ENCODE measurements around the gene MUC6.
"Not testable (repeated sequence)": the region's sequence is repeated elsewhere in the genome, so short reads cannot be mapped to it uniquely, and the experiment has no call there.

Gene MUC6

GRCh38 chr11:1022908-1023810, 13.4 kb downstream of the MUC6 start:
- DNase-seq = no peak

GRCh38 chr11:1022411-1022810, 14.1 kb downstream of the MUC6 start:
- no peak for DNase-seq

GRCh38 chr11:1020211-1020905, 16.2 kb downstream of the MUC6 start:
- no peak for DNase-seq

GRCh38 chr11:1019321-1019910, 17.1 kb downstream of the MUC6 start:
- no peak for DNase-seq

GRCh38 chr11:1018091-1018490, 18.4 kb downstream of the MUC6 start:
- no peak for DNase-seq

GRCh38 chr11:1017269-1018005, 19.1 kb downstream of the MUC6 start:
- no peak for DNase-seq

- not testable (repeated sequence) for DNase-seq
These were observed 19.9 kb downstream of the MUC6 start for GRCh38 chr11:1016610-1017126.

- no peak for DNase-seq
These were observed 20.5 kb downstream of the MUC6 start for GRCh38 chr11:1015826-1016545.

- DNase-seq = no peak
These were observed 21.5 kb downstream of the MUC6 start for GRCh38 chr11:1015064-1015463.

- DNase-seq = no peak
These were observed 22.2 kb downstream of the MUC6 start for GRCh38 chr11:1014276-1014675.

GRCh38 chr11:1013631-1013935, 22.9 kb downstream of the MUC6 start:
- DNase-seq = no peak

GRCh38 chr11:1012740-1013630, 23.5 kb downstream of the MUC6 start:
- no peak for DNase-seq

GRCh38 chr11:1012291-1012690, 24.2 kb downstream of the MUC6 start:
- DNase-seq = no peak

GRCh38 chr11:1011320-1011698, 25.2 kb downstream of the MUC6 start:
- no peak for DNase-seq

GRCh38 chr11:1010551-1011319, 25.8 kb downstream of the MUC6 start:
- DNase-seq = no peak

- DNase-seq = no peak
These were observed 26.5 kb downstream of the MUC6 start for GRCh38 chr11:1009991-1010390.

- no peak for DNase-seq
These were observed 27.1 kb downstream of the MUC6 start for GRCh38 chr11:1009371-1009770.

- DNase-seq = no peak
These were observed 27.7 kb downstream of the MUC6 start for GRCh38 chr11:1008803-1009145.

GRCh38 chr11:1008001-1008802, 28.3 kb downstream of the MUC6 start:
- no peak for DNase-seq

- DNase-seq = no peak
These were observed 29.2 kb downstream of the MUC6 start for GRCh38 chr11:1007279-1007678.
